ENCODE data around the gene GRAMD4.
A peak's percentile ranks its signal among the peaks of the same experiment; 100 is the strongest.

DNA sequence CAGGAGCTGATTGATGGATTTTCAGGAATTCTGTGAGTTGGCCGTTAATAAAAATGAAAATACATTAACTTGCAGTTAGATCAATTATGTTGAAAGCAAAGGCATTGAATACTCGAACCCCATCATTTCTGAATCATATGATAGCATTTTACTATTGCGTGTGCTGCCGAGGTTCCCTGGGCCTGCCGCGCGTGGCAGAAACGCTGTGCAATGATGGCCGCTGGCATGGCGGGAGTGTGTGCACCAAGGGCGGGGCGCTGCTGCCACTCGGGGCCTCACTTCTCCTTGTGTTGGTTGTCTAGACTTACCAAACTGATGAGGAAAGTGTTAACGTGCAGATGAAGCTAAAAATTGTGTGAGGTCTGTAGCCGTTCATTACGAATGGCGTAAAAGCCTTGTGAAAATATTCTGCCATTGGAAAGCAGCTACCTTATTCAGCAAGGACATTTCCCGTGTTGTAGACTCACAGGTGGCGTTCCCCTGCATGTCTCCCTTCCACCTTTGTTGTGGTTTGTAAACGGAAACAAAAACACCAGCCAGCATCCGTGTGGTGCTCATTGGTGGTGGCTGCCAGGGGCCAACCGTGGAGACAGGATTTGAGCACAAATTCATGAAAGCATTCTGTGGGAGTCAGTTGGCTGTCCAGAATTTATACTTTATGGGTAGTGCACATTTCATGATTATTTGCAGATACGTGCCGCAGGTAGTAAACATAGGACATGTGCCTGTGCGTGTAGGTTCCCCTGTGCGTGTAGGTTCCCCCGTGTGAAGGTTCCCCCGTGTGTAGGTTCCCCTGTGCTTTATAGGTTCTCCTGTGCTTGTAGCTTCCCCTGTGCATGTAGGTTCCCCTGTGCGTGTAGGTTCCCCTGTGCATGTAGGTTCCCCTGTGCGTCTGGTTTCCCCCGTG lies 5.9 kb upstream of the GRAMD4 start:
- TF ChIP-seq POLR2AphosphoS5 (IDR thresholded peaks at IDR 0.05; ENCODE audit: low read depth, low read length) (0 out of 2 replicates have a peak, but pooled peaks have one; percentile 23), POU2F2 (IDR thresholded peaks at IDR 0.05; ENCODE audit: low read depth, low read length) (no peak), SPI1 (IDR thresholded peaks at IDR 0.05; ENCODE audit: low read depth, low read length) (0 out of 2 replicates have a peak, but pooled peaks have one; percentile 5)

All from GM12891 (cell line).